Heart left ventricle (tissue), 16 donors: Measurements from ENCODE around the gene KRTAP16-1. TPM values are rescaled to one million over a fixed set of nuclear protein-coding genes. Genes with fewer than 3 reads are reported as not detected.

Experiments
- ATAC-seq, 4 donors: fragments of 200-7000 bp; cut with Tn5 transposase; one replicate each; pipeline ENCODE4 v1.9.1; 2020 to 2022; ENCODE audit warnings: moderate library complexity in 4 of 4, mild to moderate bottlenecking in 3 of 4, moderate number of reproducible peaks in 1 of 4
- DNase-seq, 5 donors: peaks; one replicate each; pipeline ENCODE4 v3.0.0-alpha.2; 2020
- H3K27ac ChIP-seq, 12 donors: fragments of 200-600 bp; sonication (generic) in 4 of 12; one replicate each; pipeline versions ENCODE4 v1.5.0 to v1.8.0; 2016 to 2022; ENCODE audit warnings: mild to moderate bottlenecking in 2 of 12
- H3K27me3 ChIP-seq, 9 donors: fragments of 200-600 bp; sonication (generic) in 2 of 9; one replicate each; pipeline versions ENCODE4 v1.5.1 to v1.8.0; 2016 to 2022; ENCODE audit warnings: mild to moderate bottlenecking in 3 of 9
- H3K36me3 ChIP-seq, 9 donors: fragments of 200-600 bp; sonication (generic) in 2 of 9; one replicate each; pipeline versions ENCODE4 v1.5.0 to v1.8.0; 2018 to 2022; ENCODE audit warnings: mild to moderate bottlenecking in 2 of 9
- H3K4me1 ChIP-seq, 12 donors: fragments of 200-600 bp; sonication (generic) in 4 of 12; one replicate each; pipeline versions ENCODE4 v1.5.0 to v1.8.0; 2016 to 2022; ENCODE audit warnings: mild to moderate bottlenecking in 3 of 12
- H3K4me3 ChIP-seq, 12 donors: fragments of 200-600 bp; sonication (generic) in 4 of 12; one replicate each; pipeline versions ENCODE4 v1.5.0 to v1.8.0; 2017 to 2022; ENCODE audit warnings: mild to moderate bottlenecking in 9 of 12, moderate library complexity in 4 of 12
- H3K9me3 ChIP-seq, 12 donors: fragments of 200-600 bp; sonication (generic) in 4 of 12; one replicate each; pipeline versions ENCODE4 v1.5.0 to v1.8.0; 2016 to 2022; ENCODE audit warnings: mild to moderate bottlenecking in 1 of 12
- CTCF ChIP-seq, 12 donors: fragments of 200-600 bp; sonication (generic) in 4 of 12; IDR thresholded peaks; one replicate each; pipeline versions ENCODE4 v1.5.0 to v1.8.0; 2018 to 2022; ENCODE audit warnings: antibody characterized with exemption in 12 of 12, mild to moderate bottlenecking in 5 of 12
- POLR2A ChIP-seq, 2 donors: fragments of 450-650 bp; IDR thresholded peaks; one replicate each; pipeline ENCODE4 v1.6.1; 2017; ENCODE audit warnings: antibody characterized with exemption in 2 of 2, mild to moderate bottlenecking in 2 of 2, moderate library complexity in 2 of 2
- WGBS, 4 donors: extraction: QIAGEN DNeasy Blood & Tissue Kit in 2 of 4; methylation state at CpG; one replicate each; pipeline versions ENCODE4 v1.1.5 to v1.1.7; 2013 to 2018; 5-methylcytosine and 5-hydroxymethylcytosine counted together
- intact Hi-C, 10 donors: fragments of 100-400 bp; cut with DNase I; formaldehyde crosslinking; loops; one replicate each; pipeline versions ENCODE4 v1.11.1 to v1.14.2; 2022
- polyA plus RNA-seq, 2 donors: library from polyadenylated mRNA; stranded (reverse); fragments of 200-250 nt; gene quantifications; one replicate each; pipeline ENCODE4 v1.2.3, GENCODE V29; 2013
- total RNA-seq, 9 donors: library from RNA; depleted of rRNA in 2 of 9; stranded (reverse); fragments of >200 nt in 2 of 9; fragmentation: NEBNext Ultra II Directional in 3 of 9; extraction: Animal tissue kit (Norgen Biotek cat#: 25700) in 3 of 9; gene quantifications; one replicate each; pipeline versions ENCODE4 v1.1.0 to v1.2.4, GENCODE V29; 2016 to 2023
- donor health status: ischemic (EF 13 %, LVEDD 7.1; RV severe dilation, severe dysfunction).
- donor health status: healthy with polysubstance abuse.
- donor health status: DM: no; HTN: yes; CAD: no.
- donor health status: DM: no; HTN: no; CAD: no.
- donor health status: ischemic (EF 25% LVEDD 6.9; RV normal size, moderate dysfunction).
- donor health status: ischemic (EF 25% LVEDD 5.7; RV mildly dilated, moderate dysfunction).
- donor health status: healthy.
- donor health status: DM: yes; HTN: yes; CAD: no.
- donor health status: ischemic (EF 35%, LVEDD 5.7; RV mildly dilated, moderate dysfunction).
- donor health status: nonischemic (EF 11% LVEDD 7.7; RV severe dilation, severe dysfunction).
- donor health status: DM: yes; HTN: yes; CAD: no.
- donor health status: PGD.
- donor health status: ischemic (EF 29% LVEDD 5.4; RV normal size, mild dysfunction).
- donor health status: nonischemic (EF 23%, LVEDD 6.1; RV moderate dilation, normal function).

The KRTAP16-1 gene
- total and polyA plus RNA-seq, 11 donors, result not detected

GRCh38 chr17:41324180-41325075 is 15.3 kb upstream of the KRTAP16-1 start:
- ATAC-seq (peak in 1 of 4 donors; percentile 27), DNase-seq (no peak)
- 57 to 67% (median 60%) methylated on average over 16 of the region's 16 CpGs for WGBS, 4 donors
- no peak overlapping the region for H3K4me3 ChIP-seq
- H3K4me1 ChIP-seq, result no peaks in the 10 kb centered on the region
- TF ChIP-seq POLR2A (IDR thresholded peaks at IDR 0.05), result no peak
- TF ChIP-seq CTCF (IDR thresholded peaks at IDR 0.05), result peak in 2 of 12 donors; percentile 14 to 23
- intact Hi-C loops, result loop anchor here in 7 of 10 donors (5.0 to 10.0 kb wide), 6 partner anchors 60 to 520 kb away; partner anchors contain the start of gene KRTAP9-6 (in 1 of the 7)
- peaks cover 0 to 13% (median 7%) of the 10 kb centered on the region in 12 donors for H3K9me3 ChIP-seq
- no peak overlapping the region for H3K27ac ChIP-seq
- H3K27me3 ChIP-seq, result no peaks in the 10 kb centered on the region
- H3K36me3 ChIP-seq, result no peaks in the 10 kb centered on the region

GRCh38 chr17:41322903-41323895 is 14.1 kb upstream of the KRTAP16-1 start:
- 82 to 88% (median 85%) methylated on average over 8 to 11 of the region's 11 CpGs for WGBS, 4 donors
- TF ChIP-seq POLR2A (IDR thresholded peaks at IDR 0.05) (no peak), CTCF (IDR thresholded peaks at IDR 0.05) (no peak)
- Histone ChIP-seq H3K9me3 (peaks cover 0 to 16% (median 9%) of the 10 kb centered on the region in 12 donors), H3K27ac (no peak overlapping the region), H3K4me3 (no peak overlapping the region), H3K4me1 (no peaks in the 10 kb centered on the region), H3K36me3 (no peaks in the 10 kb centered on the region), H3K27me3 (no peaks in the 10 kb centered on the region)
- no peak for ATAC-seq
- intact Hi-C loops, result loop anchor here in 6 of 10 donors (1.0 to 10.0 kb wide), 8 partner anchors 58 to 520 kb away; partner anchors contain the start of gene KRTAP9-6 (in 1 of the 6)
- DNase-seq, result no peak

GRCh38 chr17:41322094-41322902 is 13.2 kb upstream of the KRTAP16-1 start:
- DNase-seq, result no peak
- Histone ChIP-seq H3K9me3 (peaks cover 0 to 16% (median 9%) of the 10 kb centered on the region in 12 donors), H3K36me3 (no peaks in the 10 kb centered on the region), H3K4me3 (no peak overlapping the region), H3K27me3 (no peaks in the 10 kb centered on the region), H3K27ac (no peak overlapping the region), H3K4me1 (no peaks in the 10 kb centered on the region)
- intact Hi-C loops, result loop anchor here in 6 of 10 donors (1.0 to 10.0 kb wide), 8 partner anchors 57 to 519 kb away; partner anchors contain the start of gene KRTAP9-6 (in 1 of the 6)
- 35 to 44% (median 39%) methylated on average over 5 of the region's 5 CpGs for WGBS, 4 donors
- TF ChIP-seq POLR2A (IDR thresholded peaks at IDR 0.05) (no peak), CTCF (IDR thresholded peaks at IDR 0.05) (peak; percentile 35 to 73 (median 59))
- ATAC-seq, result peak in 1 of 4 donors; percentile 41
